GM18507 (cell line): Measurements from ENCODE around the gene FLNA.
A peak's percentile ranks its signal among the peaks of the same experiment; 100 is the strongest.
"Not testable (repeated sequence)": the region's sequence is repeated elsewhere in the genome, so short reads cannot be mapped to it uniquely, and the experiment has no call there.

Experiments
- DNase-seq: peaks from one replicate; pipeline ENCODE4 v3.0.0; 2011; ENCODE audit warnings: low read depth; ENCODE audit not compliant: insufficient read length; ENCODE audit errors: extremely low spot score
- FAIRE-seq: peaks from 2 replicates; lab custom pipeline; 2011; peaks lifted over from hg19 to GRCh38; lab: Jason Lieb, UNC

FLNA gene

DNA sequence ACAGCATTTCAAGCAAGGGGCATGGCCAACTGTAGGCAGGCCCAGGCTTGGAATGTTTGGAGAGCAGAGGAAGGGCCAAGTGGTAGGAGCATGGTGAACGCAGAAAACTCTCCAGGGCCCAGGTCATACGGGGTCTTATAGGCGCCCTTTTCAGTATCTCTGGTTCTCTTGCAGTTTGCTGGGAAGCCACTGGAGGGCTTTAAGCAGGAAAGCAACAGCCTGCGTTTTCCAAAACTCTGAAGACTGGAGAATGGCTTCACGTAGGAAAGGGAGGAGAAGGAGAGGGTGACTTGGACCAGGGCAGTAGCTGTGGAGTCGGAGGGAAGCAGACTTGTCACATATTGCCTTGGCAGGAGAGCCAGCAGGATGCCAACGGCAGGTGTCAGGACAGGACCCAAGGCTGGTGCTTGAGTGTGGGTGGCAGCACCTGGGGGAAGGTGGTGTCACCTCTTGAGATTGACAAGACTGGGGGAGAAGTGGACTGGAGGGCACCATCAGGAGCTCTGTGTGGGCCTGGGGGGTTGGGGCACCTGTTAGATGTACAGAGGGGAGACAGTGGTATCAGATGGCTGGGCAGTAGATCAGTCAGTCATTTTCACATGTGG is 56.9 kb downstream of the FLNA start:
- DNase-seq (no peak), FAIRE-seq (peak; percentile 78)

DNA sequence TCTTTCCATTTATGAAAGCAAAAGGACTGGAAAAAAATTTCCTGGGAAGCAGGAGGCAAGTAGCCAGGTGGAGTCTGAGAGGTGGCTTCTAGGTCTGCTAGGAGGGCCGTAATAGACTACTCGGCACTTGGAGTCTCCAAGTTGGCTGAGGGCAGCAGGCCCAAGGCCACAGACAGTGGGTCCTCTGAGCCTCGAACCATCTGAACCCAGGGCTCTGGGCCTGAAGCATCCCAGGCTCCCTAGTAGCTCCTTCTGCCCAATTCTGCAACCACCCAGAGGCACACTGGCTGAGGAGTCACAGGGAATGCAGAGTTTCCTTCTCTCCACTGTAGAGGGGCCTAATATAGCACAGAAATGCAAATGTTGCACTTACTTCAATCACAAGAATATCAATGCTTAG is 59.0 kb downstream of the FLNA start:
- FAIRE-seq (no peak), DNase-seq (no peak)

DNA sequence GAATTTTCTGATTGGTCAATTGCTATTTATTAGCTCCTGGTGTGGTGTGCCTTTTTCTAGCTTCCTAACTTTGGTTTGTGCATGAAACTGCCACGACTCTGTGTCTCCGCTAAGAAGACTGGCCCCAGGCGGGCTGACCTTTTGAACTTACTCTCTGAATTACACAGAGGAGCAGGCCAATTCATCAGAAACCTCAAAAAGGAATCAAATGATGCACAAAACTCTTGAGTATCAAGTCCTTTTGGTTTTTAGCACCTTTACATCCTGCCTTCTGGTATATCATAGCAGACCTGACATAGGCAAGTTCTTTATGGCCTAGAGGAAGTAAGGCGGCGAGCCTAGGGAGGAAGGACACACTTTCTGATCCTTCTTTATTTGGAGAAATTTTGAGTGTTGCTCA is 61.3 kb downstream of the FLNA start:
- no peak for DNase-seq
- peak; percentile 79 for FAIRE-seq

DNA sequence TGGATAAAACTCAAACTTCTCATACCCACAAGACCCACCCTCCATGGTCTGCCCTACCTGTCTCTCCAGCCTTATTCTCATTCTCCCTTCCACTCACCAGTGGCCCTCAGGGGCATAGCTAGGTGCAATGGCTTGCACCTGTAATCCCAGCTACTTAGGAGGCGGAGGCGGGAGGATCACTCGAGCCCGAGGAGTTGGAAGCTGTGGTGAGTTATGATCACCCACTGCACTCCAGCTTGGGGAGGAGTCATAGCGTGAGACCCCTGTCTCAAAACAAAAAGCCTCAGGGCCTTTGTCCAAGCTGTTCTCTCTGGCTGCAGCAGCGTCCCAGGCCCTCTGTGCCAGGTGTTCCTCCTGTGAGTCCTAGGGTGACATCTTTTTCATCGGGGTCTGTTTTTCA is 62.3 kb downstream of the FLNA start:
- no peak for DNase-seq
- no peak for FAIRE-seq

DNA sequence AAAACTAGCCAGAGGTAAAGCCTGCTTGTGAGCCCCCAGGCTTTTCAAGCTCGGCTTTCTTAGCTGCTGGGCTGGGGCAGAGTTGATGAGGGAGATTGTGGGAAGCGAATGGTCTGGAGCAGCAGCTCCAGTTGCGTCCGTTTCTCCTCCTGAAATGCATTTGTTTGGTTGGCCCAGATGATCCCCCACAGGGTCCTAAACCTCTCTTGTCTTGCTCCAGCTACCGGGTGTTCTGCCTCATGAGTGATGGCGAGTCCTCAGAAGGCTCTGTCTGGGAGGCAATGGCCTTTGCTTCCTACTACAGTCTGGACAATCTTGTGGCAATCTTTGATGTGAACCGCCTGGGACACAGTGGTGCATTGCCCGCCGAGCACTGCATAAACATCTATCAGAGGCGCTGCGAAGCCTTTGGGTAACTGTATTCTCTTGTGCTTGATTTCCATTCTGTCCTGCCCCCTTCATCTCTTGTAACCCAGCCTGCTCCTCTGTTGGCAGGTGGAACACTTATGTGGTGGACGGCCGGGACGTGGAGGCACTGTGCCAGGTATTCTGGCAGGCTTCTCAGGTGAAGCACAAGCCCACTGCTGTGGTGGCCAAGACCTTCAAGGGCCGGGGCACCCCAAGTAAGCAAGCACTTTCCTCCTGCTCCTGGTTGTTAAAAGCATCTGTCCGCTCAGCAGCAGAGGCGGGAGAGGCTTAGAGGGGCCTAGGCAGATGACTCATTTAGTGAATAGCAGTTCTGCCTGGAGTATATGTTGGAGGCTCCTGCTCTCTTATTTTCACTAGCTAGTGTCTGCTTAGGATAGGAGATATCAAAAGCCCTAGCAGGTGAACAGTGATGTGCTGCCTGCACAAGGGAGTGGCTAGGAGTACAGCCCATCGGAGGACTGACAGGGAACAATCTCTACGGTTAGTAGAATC is 63.6 kb downstream of the FLNA start:
- DNase-seq (no peak), FAIRE-seq (no peak)

DNA sequence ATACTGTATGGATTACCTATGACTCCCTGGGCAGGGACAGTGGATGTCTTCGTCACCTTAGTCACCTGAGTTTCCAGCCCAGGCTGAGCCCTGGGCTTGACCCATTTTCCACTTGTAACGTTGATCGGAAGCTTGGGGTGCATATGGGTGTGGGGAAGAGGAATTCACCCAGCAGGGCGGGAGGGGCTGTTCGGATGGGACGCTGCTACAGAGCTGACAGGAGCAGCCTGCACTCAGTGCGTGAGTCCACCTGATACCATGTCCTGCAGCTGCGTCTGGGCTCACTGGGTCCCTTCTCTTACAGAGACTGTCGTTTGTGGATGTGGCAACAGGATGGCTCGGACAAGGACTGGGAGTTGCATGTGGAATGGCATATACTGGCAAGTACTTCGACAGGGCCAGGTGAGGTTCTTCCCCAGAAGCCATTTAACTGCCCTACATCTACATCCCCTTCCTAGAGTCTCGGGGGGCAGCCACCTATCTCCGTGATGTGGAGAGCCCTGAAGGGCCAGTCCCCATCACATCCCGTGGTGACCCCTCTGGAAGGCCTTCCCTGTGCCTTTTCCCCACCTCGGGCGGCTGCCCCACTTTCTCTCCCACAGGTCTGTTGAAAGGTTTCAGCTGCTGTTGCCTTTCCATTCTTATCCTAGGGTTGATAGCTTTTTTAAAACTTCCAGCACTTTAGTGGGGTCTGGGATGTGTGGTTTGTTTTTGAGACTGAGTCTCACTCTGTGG is 65.2 kb downstream of the FLNA start:
- DNase-seq: no peak
- FAIRE-seq: no peak

DNA sequence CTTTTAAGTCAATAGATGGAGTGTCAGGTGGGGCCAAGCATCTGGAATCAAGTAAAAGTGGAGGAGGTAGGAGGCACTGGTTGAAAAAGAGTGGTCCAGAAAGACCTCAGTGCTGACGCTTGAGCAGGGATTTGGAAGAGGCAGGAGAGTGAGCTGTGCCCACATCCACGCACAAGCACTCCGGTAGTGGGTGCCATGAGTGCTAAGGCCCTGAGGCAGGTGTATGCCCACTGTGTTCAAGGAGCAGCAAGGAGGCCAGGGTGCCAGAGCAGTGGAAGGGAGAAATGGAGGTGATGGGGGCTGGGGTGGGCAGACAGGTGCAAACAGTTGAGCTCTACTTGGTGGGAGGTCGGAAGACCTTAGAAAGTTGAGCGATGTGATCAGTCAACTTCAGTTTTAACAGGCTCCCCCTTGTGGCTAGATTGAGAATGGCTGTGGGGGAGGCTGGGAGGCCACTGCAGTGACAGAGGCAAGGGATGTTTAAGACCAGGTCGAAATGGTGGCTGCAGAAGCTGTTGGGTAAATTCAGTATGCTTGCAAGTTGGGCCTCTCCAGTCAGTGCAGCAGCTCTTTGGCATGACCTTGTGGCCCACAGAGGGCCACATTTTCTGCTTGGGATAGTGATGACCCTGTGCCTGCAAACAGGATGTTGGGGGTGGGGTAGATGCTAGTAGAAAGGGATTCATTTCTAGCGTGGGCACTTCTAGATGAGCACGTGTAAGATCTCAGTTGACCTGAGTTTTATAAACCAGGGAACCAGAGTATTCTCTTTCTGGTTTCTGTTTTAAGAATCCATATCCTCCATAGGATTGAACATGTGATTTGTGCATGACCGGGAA is 66.1 kb downstream of the FLNA start:
- peak; percentile 88 for FAIRE-seq
- DNase-seq: no peak

DNA sequence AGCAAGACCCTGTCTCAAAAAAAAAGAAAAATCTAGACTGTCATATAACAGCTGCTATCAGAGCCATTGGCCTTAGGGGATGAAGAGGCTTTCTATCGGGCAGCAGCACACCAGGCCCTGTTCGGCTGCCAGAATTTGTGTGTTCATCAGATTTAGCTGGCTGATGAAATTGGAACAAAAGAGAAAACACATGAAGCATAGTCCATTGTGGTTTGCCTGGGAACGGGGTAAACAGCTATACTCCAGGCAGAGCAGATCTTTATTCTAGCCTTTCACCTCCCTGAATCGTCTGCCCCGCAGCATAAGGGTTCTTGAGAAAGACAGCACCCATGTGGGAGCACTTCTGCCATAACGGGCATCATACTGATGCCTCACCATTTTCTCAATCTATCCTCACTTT is 67.2 kb downstream of the FLNA start:
- FAIRE-seq: no peak
- DNase-seq: no peak

DNA sequence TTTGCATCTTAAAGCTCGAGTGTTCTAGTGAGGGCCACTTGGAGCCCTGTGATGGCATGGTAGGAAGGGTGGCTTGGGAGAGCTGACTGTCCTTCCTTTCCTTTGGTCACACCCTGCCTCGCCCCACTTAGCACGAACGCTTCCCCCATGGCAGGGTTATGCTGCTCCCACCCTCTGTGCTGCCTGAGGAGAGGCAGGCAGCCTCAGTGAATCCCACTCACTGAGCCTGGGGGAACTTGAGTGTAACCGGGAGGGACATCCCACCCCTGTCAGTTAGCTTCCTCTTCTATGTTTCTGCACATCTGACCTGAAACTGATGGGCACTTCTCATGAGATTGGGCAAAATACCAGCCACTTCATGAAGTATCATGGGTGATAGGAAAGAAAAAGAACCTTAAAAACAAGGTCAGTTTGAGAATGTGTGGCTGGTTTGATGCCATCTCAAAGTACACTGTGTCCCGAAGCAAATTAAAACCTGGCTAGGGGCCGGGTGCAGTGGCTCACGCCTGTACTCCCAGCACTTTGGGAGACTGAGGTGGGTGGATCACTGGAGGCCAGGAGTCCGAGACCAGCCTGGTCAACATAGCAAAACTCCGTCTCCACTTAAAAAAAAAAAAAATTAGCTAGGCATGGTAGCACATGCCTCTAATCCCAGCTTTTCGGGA is 68.8 kb downstream of the FLNA start:
- FAIRE-seq (peak; percentile 26), DNase-seq (no peak)

DNA sequence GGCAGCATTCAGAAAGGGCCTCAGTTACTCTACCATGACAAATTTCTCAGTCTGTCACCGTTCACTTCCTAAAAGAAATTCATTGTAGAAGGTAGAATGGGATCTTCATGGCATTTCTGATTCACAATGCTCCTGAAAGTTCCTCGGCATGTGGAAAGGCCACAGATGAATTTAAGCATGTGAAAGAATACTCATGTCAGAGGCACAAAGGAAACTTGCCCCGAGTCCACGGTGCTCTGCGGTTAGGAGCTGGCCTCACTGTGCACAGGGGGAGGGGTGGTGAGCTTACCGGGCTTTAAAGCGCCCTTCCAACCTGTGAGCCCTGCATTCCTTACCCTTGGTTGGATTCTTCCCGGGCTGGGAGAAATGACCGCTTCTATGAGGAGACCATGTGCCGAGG is 69.6 kb downstream of the FLNA start:
- DNase-seq (no peak), FAIRE-seq (no peak)

DNA sequence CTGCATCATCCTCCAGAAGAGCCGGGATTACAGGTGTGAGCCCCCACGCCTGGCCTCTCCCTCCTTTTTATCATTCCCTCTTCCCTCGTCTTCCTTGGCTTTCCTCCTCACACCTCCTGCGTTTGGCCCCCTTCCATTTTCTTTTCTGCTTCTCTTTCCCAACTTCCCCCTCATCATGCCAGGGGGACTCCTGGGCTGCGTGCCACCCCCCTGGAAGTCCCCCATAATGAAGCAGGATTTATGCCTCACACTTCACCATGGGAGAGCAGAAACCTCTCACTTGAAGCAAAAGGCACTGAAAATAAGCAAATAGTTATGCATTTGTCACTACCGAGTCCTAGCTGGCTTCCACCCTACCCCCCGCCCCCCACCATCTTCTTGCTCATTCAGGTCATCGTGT is 71.0 kb downstream of the FLNA start:
- FAIRE-seq: no peak
- DNase-seq: no peak

DNA sequence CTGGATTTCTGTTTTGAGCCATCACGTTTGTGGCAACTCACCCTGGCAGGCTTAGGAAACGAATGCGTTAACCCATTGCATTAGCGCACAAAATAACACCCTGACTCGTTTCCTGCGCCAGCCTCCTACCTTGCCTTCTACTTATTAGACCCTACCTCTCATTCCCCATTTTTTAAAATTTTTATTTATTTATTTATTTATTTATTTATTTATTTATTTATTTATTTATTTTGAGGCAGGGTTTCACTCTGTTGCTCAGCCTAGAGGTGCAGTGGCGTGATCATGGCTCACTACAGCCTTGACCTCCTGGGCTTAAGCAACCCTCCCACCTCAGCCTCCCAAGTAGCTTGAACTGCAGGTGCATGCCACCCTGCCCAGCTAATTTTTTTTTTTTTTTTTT is 71.4 kb downstream of the FLNA start:
- DNase-seq, FAIRE-seq: not testable (repeated sequence)

DNA sequence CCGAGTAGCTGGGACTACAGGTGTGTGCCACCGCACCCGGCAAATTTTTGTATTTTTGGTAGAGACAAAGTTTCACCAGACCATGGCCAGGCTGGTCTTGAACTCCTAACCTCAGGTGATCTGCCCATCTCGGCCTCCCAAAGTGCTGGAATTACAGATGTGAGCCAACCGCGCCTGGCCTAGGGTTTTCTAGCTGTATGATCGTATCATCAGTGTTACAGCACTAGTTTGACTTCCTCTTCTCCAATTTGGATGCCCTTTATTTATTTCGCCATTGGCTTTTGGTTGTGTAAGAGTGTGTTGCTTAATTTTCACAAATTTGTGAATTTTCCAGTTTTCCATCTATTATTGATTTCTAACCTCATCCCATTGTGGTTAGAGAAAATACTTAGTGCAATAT is 73.6 kb downstream of the FLNA start:
- FAIRE-seq: no peak
- DNase-seq: no peak
